Adipose tissue (tissue), 3 donors: ENCODE measurements around the gene SPATA13. TPM values are rescaled to one million over a fixed set of nuclear protein-coding genes. Genes with fewer than 3 reads are reported as not detected.

Source experiments
- H3K27ac ChIP-seq: one replicate; pipeline ENCODE4 v1.5.1; 2013; ENCODE audit warnings: low read depth, low read length
- WGBS, 3 donors: extraction: QIAGEN DNeasy Blood & Tissue Kit; methylation state at CpG; one replicate each; pipeline ENCODE4 v1.1.7; 2013; 5-methylcytosine and 5-hydroxymethylcytosine counted together
- polyA plus RNA-seq, 3 donors: library from polyadenylated mRNA; stranded (reverse); fragments of 200-250 nt; gene quantifications; one replicate each; pipeline ENCODE4 v1.2.3, GENCODE V29; 2013
- donor health status: healthy with polysubstance abuse.
- donor health status: Bipolar disorder and iron deficiency.
- donor health status: healthy.

Gene SPATA13
- polyA plus RNA-seq, 3 donors, result 6.4 to 15.3 (median 9.7) TPM

DNA sequence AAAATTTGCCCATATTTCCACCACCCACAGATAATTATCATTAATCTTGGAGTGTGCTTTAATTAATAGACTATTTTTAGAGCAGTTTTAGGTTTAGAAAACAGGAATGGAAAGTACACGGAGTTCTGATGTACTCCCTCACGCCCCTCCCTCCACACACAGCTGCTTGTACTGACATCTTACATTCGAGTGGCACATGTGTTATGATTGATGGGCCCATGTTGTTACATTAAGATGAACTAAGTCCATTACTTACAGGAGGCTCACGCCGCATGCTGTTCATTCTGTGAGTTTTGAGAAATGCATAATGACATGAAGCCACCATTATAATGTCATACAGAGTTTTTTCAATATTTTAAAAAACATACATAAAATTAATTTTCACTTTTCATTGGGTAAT, 1.2 kb upstream of the SPATA13 start:
- no peak overlapping the region for H3K27ac ChIP-seq
- WGBS, 3 donors, result 65 to 74% (median 73%) methylated on average over 5 of the region's 5 CpGs

DNA sequence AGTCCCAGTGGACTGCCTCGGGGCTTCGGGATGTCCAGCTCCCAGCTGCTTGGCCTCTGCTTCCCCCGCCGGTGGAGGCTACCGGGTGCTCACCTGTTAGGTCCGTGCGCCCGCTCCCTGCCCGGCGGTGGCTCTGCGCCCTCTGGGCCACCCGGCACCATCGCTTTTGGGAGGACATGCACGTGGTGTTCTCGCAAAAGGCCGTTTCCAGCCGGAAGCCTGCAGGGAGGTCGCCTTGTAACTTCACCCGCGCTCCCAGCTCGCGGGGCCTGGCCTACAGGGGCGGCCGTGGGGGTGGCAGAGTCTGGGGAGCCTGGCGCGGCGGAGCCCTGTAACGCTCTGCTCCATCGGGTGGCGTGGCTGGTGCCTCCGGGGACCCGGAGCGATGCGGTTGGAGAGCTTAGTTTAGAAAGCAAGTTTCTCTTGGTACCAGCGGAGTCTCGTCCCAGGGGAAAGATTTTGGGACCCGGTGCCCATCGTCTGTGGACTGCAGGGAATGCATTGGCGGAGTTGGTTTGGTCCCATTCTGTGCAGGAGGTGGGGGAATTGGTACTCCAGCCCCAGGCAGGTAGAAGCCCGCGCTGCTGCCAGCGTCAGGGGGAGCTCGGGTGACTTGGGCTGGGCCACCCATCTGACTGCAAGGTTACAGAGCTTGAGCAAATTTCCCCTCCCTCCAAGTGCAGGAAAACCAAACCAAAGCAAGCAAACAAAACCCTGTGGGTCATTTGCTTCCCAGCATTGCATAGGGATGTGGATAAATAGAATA, 673 bp downstream of the SPATA13 start:
- no peak overlapping the region for H3K27ac ChIP-seq
- WGBS, 3 donors, result 0 to 1% (median 1%) methylated on average over 43 of the region's 43 CpGs

DNA sequence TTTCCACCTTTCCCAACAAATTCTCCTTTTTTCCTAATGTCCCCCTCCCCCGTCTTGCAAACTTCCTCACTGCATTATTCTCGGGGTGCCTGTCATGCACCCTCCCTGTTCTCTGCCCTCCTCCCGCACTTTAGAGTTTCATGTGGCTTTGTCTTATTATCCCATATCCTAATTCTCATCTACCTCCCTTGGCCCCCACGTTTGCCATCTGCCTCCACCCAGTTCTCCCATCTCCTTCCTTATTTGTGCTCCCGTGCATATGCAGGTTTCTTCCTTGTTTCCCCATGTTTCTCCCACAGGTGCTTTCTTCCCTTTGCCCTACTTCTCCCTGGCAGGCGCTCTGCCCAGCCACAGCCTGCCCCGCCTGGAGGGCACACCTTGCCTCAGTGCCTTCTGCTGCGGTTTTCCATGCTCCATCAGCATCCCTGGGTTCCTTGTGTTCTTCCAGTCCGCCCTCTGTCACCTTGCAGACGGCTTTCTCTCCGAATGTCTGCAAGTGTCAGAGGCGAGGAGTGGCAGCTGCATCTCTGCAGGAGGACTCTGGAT, 1.5 kb downstream of the SPATA13 start:
- 23 to 72% (median 70%) methylated on average over 12 of the region's 12 CpGs for WGBS, 3 donors
- H3K27ac ChIP-seq, result no peak overlapping the region

DNA sequence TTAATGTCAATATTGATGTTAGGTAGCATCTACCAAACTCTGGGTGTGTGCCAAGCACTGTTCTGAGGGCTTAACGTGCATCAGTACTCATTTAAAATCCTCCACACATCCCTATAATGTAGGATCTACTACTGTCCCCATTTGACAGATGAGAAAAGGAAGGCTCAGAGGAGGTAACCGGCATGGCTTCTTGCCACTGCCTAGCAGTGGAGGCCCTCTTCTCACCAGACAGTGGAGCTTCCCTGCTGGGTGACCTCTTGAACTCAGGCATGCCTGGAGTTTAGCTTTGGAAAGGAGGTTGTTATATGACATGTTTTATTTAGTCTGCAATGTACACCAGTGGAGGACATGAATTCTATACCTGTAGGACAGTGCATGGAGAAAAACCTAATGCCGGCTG, 2.1 kb downstream of the SPATA13 start:
- 30 to 91% (median 89%) methylated on average over 3 of the region's 3 CpGs for WGBS, 3 donors
- no peak overlapping the region for H3K27ac ChIP-seq

DNA sequence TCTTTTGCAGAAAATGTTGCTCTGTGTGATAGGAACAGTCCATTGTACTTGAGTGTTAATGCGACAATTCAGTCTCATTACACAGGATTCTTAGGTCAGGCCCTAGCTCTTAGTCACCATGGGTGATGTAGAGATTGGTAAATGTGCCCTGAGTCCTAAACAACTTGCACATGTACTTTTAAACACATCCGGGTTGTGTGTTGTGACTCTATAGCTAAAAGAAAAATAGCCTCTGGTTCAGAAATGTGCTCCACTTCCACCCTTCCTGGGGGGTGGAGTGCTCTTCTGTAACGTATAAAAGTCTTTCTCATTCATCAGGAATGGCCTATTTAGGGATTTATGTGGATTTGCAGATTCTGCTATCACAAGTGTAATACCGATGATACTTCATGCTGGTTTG, 5.2 kb downstream of the SPATA13 start:
- H3K27ac ChIP-seq, result no peak overlapping the region
- 65 to 83% (median 67%) methylated on average over 4 of the region's 4 CpGs for WGBS, 3 donors

DNA sequence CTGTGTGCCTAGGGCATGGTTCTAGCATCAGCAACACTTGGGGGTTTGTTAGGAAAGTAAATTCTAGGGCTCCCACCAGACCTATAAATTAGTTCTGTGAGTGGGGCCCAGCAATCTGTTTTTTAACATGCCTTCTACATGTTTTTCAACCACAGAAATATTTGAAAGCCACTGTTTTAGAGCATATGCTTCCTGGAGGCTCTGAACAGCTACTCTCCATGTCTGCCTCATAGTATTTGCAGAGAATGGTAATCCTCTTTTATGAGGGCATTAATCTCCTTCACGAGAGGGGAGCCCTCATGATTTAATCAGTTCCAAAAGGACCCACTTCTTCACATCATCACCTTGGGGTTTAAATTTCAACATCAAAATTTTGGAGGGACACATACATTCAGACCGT, 6.0 kb downstream of the SPATA13 start:
- H3K27ac ChIP-seq, result no peak overlapping the region
- WGBS, 3 donors, result 86 to 93% (median 87%) methylated on average over 2 of the region's 2 CpGs

DNA sequence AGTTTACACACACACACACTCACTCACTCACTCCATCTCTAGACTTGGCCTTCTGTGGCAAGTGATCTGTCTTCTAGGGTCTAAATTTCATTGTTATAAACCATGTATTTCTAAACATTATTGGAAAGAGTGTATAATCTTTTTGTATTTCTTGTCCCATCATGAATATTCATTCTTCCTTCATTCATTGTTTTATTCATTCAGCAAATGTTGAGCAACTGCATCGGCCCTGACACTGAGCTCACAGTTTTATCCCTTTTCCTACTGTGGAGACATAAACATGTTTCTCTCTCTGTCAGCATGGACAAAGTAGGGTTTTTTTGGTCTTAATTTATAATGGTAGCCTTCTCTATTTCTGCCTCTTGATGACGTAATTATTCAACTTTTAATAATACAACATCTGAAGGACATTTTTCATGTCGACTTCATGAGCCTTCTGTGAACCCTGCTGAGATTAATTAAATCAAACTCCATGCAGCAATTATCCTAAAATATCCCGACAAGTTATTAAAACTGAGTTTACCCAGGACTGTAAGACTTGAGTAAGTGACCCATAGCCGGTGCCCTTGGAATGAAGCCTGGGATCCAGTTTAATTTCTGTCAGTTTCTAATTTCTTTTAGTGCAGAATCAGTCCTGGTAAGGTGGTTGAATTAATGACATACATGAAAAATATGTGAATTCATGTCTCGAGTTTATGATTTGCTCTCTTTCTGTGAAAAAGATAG, 7.3 kb downstream of the SPATA13 start:
- 25 to 73% (median 72%) methylated on average over 6 of the region's 6 CpGs for WGBS, 3 donors
- no peak overlapping the region for H3K27ac ChIP-seq

DNA sequence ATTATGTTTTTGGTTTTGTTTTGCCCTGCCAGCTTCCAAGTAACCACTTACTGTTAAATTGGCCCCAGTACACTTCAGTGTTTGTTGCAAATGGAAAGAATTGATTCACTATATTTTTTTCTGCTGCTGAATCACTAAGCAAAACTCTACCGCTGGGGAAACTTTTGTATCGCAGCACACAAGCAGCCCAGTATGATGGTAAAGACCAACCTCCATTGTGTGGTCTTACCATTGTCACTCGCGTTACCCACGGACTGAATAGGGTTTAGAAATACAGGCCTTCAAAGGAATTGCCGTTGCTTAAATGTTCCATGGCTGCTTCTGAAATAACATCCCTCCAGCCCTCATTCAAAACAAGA, 7.9 kb downstream of the SPATA13 start:
- H3K27ac ChIP-seq, result no peak overlapping the region
- WGBS, 3 donors, result 32 to 80% (median 72%) methylated on average over 6 of the region's 6 CpGs

DNA sequence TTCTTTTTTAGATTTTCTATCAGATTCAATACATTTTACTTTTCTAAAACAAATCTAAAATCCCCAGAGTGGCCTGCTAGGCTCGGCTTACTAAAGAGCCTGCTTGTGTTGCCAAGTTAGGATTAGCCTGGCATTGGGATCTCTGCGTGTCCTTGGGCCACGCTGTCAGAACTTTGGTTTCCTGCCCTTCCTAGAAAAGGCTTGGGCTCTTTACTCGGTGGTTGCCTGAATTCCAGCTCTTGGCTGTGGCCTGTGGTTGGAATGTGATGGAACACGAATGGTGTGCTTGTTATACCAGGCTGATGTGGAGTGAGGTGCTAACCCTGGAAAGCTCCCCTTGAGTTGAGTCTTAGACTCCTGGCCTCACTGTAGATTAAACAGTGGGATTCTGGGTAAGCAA, 8.5 kb downstream of the SPATA13 start:
- no peak overlapping the region for H3K27ac ChIP-seq
- 23 to 76% (median 73%) methylated on average over 5 of the region's 5 CpGs for WGBS, 3 donors

DNA sequence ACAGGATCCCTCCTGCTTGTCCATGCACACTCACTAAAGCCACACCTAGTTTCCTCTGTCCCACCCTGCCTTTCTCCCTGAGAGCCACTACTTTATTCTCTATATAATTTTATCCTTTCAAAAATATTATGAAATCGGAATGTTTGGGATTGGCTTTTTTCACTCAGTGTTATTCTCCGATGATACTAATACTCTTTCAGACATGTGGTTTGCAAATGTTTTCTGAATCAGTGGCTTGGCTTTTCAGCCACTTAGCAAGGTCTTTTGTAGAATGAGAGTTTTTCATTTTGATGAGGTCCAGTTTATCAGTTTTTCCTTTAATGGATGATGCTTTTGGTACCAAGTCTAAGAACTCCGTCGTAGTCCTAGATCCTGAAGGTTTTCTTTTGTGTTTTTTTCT, 11.6 kb downstream of the SPATA13 start:
- no peak overlapping the region for H3K27ac ChIP-seq
- 90 to 91% (median 91%) methylated on average over 4 of the region's 4 CpGs for WGBS, 3 donors

DNA sequence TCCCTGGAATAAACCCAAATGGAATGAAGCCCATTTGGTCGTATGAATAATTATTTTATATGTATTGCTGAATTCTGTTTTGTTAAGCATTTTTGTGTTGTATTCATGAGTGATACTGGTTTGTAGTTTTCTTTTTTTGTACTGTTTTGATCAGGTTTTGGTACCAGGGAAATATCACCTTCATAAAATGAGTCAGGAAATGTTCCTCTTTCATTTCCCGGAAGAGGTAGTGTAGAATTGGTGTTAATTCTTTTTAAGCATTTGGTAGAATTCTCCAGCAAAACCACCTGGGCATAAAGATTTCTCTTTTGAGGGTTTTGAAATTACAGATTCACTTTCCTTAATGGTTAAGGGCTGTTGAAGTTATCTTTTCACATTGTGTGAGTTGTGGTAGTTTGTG, 13.3 kb downstream of the SPATA13 start:
- H3K27ac ChIP-seq, result no peak overlapping the region
- WGBS, 3 donors, result 20 to 56% (median 50%) methylated on average over 2 of the region's 2 CpGs

DNA sequence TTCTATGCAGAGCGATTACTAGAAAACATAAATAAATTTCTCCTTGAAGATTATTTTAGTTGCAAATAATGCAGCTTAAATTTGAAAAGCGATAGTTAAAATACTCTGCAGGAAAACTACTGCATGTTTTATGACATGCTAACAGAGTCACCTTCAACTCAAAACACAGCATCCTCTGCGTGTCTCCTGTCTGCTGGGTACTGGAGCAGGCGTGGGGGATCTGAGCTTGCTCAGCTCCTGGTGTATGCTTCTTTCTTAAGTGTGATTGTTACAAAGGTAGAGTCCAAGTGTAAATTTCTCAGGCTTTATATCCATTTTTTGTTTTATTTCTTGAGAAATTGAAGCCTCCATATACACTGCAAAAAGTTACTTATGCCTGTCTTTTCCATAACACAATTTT, 15.3 kb downstream of the SPATA13 start:
- 50 to 93% (median 92%) methylated on average over 4 of the region's 4 CpGs for WGBS, 3 donors
- no peak overlapping the region for H3K27ac ChIP-seq

DNA sequence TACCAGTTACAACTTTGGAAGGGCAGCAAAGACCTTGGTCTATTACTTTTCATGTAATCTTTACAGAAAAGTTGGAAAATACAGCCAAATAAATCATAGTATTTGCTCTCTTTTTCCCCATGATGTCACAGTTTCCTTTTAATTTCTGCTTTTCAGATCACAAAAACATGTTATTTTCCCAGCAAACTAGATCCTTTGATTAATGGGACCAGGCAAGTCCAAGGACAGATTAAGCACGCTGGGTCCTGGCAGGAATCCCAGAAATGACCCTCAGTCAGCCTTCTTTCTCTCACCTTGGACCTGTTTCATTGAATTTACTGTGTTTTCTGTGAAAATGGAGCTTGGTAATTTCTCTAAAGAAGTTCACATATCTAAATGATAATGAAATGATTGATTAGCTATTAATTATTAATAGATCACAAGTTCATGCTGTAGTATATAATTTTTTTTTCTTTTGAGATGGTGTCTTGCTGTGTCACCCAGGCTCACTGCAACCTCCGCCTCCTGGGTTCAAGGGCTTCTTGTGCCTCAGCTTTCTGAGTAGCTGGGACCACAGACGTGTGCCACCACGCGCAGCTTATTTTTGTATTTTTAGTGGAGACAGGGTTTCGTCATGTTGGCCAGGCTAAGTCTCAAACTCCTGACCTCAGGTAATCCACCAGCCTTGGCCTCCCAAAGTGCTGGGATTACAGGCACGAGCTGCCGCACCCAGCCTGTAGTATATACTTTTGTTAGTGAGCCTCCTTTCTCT, 16.0 kb downstream of the SPATA13 start:
- 26 to 90% (median 86%) methylated on average over 8 of the region's 8 CpGs for WGBS, 3 donors
- H3K27ac ChIP-seq, result no peak overlapping the region

DNA sequence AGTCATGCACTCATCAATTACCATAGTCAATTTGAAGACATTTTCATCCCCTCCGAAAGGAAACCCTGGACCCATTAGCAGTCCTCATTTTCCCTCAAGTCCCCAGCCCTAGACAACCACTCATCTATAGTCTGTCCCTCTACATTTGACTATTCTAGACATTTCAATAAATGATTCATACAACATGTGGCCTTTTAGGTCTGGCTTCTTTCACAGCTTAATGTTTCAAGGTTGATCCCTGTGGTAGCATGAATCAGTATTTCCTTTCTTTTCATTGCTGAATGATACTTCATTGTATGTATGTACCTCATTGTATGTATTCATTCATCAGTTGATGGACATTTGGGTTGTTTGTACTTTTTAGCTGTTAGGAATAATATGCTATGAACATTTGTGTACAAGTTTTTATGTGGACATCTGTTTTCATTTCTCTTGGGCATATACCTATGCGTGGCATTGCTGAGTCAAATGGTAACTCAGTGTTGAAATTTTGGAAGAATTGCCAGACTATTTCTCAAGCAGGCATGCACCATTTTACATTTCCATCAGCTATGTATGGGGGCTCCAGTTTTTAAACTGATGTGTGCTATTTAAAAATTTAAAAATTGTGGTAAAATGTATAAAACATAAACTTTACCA, 18.4 kb downstream of the SPATA13 start:
- no peak overlapping the region for H3K27ac ChIP-seq
- WGBS, 3 donors, result 68 to 89% (median 85%) methylated on average over 2 of the region's 2 CpGs

DNA sequence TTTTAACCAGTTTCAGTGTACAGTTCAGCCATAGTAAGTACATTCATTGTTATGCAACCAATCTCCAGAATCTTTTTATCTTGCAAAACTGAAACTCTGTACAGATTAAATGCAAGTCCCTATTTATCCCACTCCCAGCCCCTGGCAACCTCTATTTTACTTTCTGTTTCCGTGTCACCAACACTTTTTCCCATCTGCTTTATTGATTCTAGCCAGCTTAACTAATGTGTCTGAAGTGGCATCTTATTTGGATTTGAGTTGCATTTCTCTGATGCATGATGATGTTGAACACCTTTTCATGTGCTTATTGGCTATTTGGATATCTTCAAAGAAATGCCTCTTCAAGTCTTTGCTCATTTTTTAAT, 18.9 kb downstream of the SPATA13 start:
- H3K27ac ChIP-seq, result no peak overlapping the region
- 27 to 67% (median 53%) methylated on average over 1 of the region's 1 CpG for WGBS, 3 donors

DNA sequence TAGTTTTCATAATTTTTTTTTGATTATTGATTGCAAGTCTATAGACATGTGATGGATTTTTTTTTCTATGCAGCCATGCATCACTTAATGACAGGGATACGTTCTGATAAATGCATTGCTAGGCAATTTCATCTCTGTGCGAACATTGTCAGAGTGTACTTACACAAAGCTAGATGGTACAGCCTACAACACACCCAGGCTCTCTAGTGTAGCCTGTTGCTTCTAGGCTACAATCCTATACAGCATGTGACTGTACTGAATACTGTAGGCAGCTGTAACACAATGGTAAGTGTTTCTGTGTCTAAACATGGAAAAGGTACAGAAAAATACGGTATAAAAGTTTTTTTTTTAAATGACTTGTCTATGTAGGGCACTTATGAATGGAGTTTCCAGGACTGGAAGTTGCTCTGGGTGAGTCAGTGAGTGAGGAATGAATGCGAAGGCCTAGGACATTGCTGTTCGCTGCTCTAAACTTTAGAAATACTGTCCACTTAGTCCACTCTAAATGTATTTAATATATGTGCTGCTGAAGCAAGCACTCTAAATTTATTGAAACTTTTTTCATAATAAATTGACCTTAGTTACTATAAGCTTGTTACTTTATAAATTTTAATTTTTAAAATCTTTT, 20.3 kb downstream of the SPATA13 start:
- 67 to 92% (median 91%) methylated on average over 5 of the region's 5 CpGs for WGBS, 3 donors
- H3K27ac ChIP-seq, result no peak overlapping the region

DNA sequence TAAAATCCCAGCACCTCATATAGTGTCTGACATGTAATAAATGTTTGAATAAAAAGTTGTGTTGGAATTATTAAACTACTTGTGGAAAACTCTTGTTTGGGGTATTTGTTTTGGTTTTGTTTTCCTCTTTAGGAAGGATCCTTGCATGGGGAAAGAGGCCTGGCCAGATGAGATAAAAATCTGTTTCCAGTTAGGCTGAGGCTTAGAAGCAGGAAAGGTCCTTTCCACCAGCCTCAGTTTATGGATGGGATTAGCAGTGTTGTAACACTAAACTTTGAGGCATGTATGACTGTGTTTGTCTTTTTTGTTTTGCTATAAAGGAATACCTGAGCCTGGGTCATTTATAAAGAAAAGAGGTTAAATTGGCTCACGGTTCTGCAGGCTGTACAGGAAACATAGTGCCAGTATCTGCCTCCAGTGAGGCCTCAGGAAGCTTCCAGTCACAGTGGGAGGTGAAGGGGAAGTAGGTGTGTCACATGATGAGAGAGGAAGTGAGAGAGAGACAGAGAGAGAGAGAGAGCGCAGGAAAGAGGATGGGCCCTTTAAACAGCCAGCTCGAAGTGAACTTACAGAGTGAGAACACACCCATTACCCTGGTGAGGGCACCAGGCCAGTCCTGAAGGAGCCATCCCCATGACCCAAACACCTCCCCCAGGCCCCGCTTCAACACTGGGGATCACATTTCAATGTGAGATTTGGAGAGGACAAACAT, 21.6 kb downstream of the SPATA13 start:
- WGBS, 3 donors, result 68 to 79% (median 71%) methylated on average over 4 of the region's 4 CpGs
- no peak overlapping the region for H3K27ac ChIP-seq

DNA sequence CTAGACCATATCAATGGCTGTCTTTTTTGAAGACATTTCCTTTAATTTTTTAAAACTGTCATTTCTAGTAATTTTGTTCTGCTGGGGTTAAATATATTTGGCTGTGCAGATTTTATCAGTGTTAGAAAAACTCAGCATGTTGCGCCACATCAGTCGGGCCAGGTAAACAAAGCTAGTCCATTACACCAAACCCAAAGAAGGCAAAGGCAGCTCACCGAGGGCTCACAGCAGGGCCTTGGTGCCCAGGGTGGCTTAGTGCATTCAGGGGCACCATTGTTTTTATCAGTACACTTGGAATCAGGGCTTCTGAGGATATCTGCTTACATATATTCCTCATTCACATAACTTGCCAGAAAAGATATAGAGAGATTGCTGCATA, 22.2 kb downstream of the SPATA13 start:
- 17 to 89% (median 82%) methylated on average over 3 of the region's 3 CpGs for WGBS, 3 donors
- H3K27ac ChIP-seq, result no peak overlapping the region
